ENCODE results near the gene ZNF275. TPM values are rescaled to one million over a fixed set of nuclear protein-coding genes. Genes with fewer than 3 reads are reported as not detected.

The ZNF275 gene
- total RNA-seq, 1 experiment from 2014 or later: 9.8 TPM

DNA sequence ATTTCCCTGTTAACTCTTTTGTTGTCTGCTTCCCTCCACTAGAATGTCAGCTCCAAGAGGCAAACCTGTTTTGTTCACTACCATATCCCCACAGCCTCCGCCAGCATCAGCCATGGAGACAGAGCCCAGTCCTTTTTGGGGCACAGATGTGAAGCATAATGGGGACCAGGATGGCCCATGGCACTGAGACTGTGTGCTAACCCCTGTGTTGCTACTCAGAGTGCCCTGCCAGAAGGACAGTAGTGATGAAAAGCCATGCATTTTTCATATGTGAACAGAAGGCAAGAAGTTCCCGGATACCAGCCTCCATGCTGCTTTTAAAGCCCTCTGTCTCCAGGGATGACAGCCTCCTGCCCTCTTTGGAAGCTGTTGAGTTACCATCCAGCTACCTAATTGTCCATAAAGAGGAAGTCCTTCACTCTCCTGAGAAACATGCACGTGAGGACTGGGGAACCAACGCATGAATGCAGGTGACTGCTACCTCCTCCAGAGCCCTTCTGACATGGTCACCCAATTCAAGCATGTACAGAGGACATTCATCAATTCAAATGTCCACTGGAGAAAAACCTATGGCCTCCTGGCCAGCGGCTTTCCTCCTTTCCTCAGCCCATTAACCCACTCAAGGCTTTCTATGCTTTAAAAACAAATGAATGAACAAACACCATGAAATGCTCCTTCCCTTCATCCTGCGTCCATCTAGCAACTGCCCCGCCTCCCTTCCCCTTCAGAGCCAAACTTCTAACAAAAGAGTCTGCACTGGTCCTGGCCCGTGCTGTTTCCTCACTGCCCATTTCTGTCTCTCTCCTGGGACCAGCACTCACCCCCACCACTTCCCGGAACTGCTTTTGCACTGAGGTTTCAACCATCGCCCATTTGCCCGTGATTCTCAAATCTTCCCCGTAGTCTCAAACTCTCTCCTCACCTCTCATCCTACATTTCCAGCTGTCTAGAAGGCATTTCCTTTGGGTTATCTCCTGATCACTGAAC lies 30.4 kb upstream of the ZNF275 start:
- no peaks in the 10 kb centered on the region for H3K36me3 ChIP-seq (ENCODE audit: control insufficient read depth in 1 of 2, insufficient read depth in 2 of 2, low read length in 2 of 2)
- POLR2A ChIA-PET: no interaction called here
- no peak overlapping the region for H3K4me2 ChIP-seq (ENCODE audit: low read length)
- H3K27ac ChIP-seq (ENCODE audit: low read depth, low read length): no peak overlapping the region
- TF ChIP-seq RAD21 (IDR thresholded peaks at IDR 0.05; ENCODE audit: low read depth) (no peak), EZH2 (IDR thresholded peaks at IDR 0.05) (no peak), CBX3 (IDR thresholded peaks at IDR 0.05; ENCODE audit: low read depth) (no peak), YY1 (IDR thresholded peaks at IDR 0.05; ENCODE audit: extremely low read depth, insufficient replicate concordance, low read depth, low read length) (no peak), JUND (IDR thresholded peaks at IDR 0.05) (no peak), TCF7L2 (IDR thresholded peaks at IDR 0.05; ENCODE audit: borderline replicate concordance, extremely low read depth, insufficient read depth, insufficient read length) (no peak), POLR2A (IDR thresholded peaks at IDR 0.05; ENCODE audit: borderline replicate concordance, extremely low read depth, insufficient read depth, insufficient read length) (no peak), FOSL1 (IDR thresholded peaks at IDR 0.05; ENCODE audit: low read depth) (no peak), CEBPB (IDR thresholded peaks at IDR 0.05; ENCODE audit: low read depth) (no peak), EZH2phosphoT487 (IDR thresholded peaks at IDR 0.05; ENCODE audit: borderline replicate concordance) (no peak), SIN3A (IDR thresholded peaks at IDR 0.05; ENCODE audit: low read depth) (no peak)
- TF ChIP-seq, protein P1, sequence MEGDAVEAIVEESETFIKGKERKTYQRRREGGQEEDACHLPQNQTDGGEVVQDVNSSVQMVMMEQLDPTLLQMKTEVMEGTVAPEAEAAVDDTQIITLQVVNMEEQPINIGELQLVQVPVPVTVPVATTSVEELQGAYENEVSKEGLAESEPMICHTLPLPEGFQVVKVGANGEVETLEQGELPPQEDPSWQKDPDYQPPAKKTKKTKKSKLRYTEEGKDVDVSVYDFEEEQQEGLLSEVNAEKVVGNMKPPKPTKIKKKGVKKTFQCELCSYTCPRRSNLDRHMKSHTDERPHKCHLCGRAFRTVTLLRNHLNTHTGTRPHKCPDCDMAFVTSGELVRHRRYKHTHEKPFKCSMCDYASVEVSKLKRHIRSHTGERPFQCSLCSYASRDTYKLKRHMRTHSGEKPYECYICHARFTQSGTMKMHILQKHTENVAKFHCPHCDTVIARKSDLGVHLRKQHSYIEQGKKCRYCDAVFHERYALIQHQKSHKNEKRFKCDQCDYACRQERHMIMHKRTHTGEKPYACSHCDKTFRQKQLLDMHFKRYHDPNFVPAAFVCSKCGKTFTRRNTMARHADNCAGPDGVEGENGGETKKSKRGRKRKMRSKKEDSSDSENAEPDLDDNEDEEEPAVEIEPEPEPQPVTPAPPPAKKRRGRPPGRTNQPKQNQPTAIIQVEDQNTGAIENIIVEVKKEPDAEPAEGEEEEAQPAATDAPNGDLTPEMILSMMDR (IDR thresholded peaks at IDR 0.05 in 2 of 3, conservative IDR thresholded peaks at IDR 0.05 in 1 of 3; ENCODE audit: borderline replicate concordance in 1 of 3, insufficient read depth in 1 of 3, low read depth in 2 of 3, low read length in 2 of 3): no peak
- TF ChIP-seq, protein P2, sequence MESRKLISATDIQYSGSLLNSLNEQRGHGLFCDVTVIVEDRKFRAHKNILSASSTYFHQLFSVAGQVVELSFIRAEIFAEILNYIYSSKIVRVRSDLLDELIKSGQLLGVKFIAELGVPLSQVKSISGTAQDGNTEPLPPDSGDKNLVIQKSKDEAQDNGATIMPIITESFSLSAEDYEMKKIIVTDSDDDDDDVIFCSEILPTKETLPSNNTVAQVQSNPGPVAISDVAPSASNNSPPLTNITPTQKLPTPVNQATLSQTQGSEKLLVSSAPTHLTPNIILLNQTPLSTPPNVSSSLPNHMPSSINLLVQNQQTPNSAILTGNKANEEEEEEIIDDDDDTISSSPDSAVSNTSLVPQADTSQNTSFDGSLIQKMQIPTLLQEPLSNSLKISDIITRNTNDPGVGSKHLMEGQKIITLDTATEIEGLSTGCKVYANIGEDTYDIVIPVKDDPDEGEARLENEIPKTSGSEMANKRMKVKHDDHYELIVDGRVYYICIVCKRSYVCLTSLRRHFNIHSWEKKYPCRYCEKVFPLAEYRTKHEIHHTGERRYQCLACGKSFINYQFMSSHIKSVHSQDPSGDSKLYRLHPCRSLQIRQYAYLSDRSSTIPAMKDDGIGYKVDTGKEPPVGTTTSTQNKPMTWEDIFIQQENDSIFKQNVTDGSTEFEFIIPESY (IDR thresholded peaks at IDR 0.05; ENCODE audit: extremely low read depth, insufficient replicate concordance, low read length): no peak
- TF ChIP-seq, protein P3, sequence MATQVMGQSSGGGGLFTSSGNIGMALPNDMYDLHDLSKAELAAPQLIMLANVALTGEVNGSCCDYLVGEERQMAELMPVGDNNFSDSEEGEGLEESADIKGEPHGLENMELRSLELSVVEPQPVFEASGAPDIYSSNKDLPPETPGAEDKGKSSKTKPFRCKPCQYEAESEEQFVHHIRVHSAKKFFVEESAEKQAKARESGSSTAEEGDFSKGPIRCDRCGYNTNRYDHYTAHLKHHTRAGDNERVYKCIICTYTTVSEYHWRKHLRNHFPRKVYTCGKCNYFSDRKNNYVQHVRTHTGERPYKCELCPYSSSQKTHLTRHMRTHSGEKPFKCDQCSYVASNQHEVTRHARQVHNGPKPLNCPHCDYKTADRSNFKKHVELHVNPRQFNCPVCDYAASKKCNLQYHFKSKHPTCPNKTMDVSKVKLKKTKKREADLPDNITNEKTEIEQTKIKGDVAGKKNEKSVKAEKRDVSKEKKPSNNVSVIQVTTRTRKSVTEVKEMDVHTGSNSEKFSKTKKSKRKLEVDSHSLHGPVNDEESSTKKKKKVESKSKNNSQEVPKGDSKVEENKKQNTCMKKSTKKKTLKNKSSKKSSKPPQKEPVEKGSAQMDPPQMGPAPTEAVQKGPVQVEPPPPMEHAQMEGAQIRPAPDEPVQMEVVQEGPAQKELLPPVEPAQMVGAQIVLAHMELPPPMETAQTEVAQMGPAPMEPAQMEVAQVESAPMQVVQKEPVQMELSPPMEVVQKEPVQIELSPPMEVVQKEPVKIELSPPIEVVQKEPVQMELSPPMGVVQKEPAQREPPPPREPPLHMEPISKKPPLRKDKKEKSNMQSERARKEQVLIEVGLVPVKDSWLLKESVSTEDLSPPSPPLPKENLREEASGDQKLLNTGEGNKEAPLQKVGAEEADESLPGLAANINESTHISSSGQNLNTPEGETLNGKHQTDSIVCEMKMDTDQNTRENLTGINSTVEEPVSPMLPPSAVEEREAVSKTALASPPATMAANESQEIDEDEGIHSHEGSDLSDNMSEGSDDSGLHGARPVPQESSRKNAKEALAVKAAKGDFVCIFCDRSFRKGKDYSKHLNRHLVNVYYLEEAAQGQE (IDR thresholded peaks at IDR 0.05; ENCODE audit: low read depth): no peak
- TF ChIP-seq, protein P4, sequence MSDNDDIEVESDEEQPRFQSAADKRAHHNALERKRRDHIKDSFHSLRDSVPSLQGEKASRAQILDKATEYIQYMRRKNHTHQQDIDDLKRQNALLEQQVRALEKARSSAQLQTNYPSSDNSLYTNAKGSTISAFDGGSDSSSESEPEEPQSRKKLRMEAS (IDR thresholded peaks at IDR 0.05): no peak
- TF ChIP-seq, protein P5, sequence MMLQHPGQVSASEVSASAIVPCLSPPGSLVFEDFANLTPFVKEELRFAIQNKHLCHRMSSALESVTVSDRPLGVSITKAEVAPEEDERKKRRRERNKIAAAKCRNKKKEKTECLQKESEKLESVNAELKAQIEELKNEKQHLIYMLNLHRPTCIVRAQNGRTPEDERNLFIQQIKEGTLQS (IDR thresholded peaks at IDR 0.05): no peak
- intact Hi-C loops (cut with micrococcal nuclease): no loop called here
- CTCF ChIA-PET: no interaction called here
- no peak overlapping the region for H3K9ac ChIP-seq (ENCODE audit: low read length)
- no peak for ATAC-seq
- no peaks in the 10 kb centered on the region for H3K79me2 ChIP-seq (ENCODE audit: insufficient read depth, low read length)
- H3K9me2 ChIP-seq (ENCODE audit: insufficient read depth): no peaks in the 10 kb centered on the region
- H3K4me1 ChIP-seq (ENCODE audit: control insufficient read depth in 1 of 2, insufficient read depth in 2 of 2, low read length in 2 of 2): no peaks in the 10 kb centered on the region
- no TSS peak for BruUV-seq (replicated peaks)
- no peak overlapping the region for H3K4me3 ChIP-seq (replicated peaks in 1 of 2; ENCODE audit: low read depth in 1 of 2, low read length in 2 of 2)
- no peaks in the 10 kb centered on the region for H4K20me1 ChIP-seq (ENCODE audit: insufficient read depth)
- RAD21 ChIA-PET (ENCODE audit: low non-redundant PET in 1 of 2, low total read pairs in 2 of 2, uncharacterized antibody in 2 of 2, unreplicated experiment in 2 of 2): no interaction called here
- no peak for DNase-seq (ENCODE audit: low read depth, low spot score)
- H2AFZ ChIP-seq (ENCODE audit: low read depth, low read length, poor library complexity, severe bottlenecking): no peak overlapping the region
- H3K9me3 ChIP-seq (ENCODE audit: control insufficient read depth in 1 of 2, insufficient read depth in 1 of 2, low read depth in 1 of 2, low read length in 2 of 2): no peaks in the 10 kb centered on the region
- H3K27me3 ChIP-seq (ENCODE audit: insufficient read depth, low read length): peaks cover 13% of the 10 kb centered on the region; the same call in 1 of the 2 replicates

Measured in HCT116 (cell line).